Measurements from ENCODE around the gene RNF144B. TPM values are rescaled to one million over a fixed set of nuclear protein-coding genes. Genes with fewer than 3 reads are reported as not detected.

RNF144B gene
- polyA plus RNA-seq, 3 donors, result 25.6 to 31.0 (median 27.9) TPM

DNA sequence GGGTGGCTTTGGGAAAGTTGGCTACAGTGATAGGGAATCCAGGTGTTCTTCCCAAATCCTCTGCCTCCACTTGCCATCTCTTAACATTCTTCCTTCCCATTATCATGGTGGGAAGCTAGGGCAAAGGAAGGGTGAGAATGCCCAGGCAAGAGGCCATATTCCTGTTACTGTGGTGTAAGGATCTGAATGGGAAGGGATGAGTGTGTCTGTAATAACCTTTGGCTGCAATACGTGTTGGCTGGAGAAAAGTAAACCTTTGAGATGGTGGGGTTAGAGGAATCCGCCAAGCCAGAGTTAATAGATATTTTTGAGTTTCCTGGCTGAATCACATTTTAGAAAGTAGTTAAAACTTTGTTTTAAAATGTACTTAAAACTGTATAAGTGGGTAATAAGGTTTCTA is 45.9 kb downstream of the RNF144B start:
- H3K4me3 Mint-ChIP-seq, result no peak overlapping the region
- Histone ChIP-seq H3K9ac (ENCODE audit: insufficient read depth, low read length, poor library complexity, severe bottlenecking) (no peak overlapping the region), H3K27ac (ENCODE audit: low read depth in 1 of 2, low read length in 2 of 2) (peak overlapping the region in 1 of 2 donors; percentile 17), H3K27me3 (ENCODE audit: control insufficient read depth in 2 of 2, insufficient read depth in 2 of 2, low read length in 2 of 2) (no peaks in the 10 kb centered on the region), H3K4me3 (replicated peaks in 1 of 3; ENCODE audit: low read depth in 2 of 3, low read length in 3 of 3) (no peak overlapping the region), H4K20me1 (ENCODE audit: insufficient read depth, low read length) (peaks cover 70% of the 10 kb centered on the region), H3K9me3 (replicated peaks in 1 of 2; ENCODE audit: control insufficient read depth in 1 of 2, insufficient read depth in 1 of 2, low read length in 2 of 2) (no peaks in the 10 kb centered on the region), H3K4me2 (replicated peaks; ENCODE audit: extremely low read depth, low read length, poor library complexity, severe bottlenecking) (no peak overlapping the region), H3K4me1 (ENCODE audit: control insufficient read depth in 1 of 2, insufficient read depth in 2 of 2, low read length in 2 of 2) (peaks cover 28 to 52% of the 10 kb centered on the region in 2 donors), H3K36me3 (replicated peaks in 1 of 2; ENCODE audit: control insufficient read depth in 1 of 2, insufficient read depth in 2 of 2, low read length in 2 of 2) (peaks cover 44 to 74% of the 10 kb centered on the region in 2 donors), H2AFZ (ENCODE audit: insufficient read depth, low read depth, low read length, poor library complexity, severe bottlenecking) (no peak overlapping the region), H3K79me2 (ENCODE audit: insufficient read depth, low read length) (peaks cover 77% of the 10 kb centered on the region)
- TF ChIP-seq CTCF (IDR thresholded peaks at IDR 0.05), result no peak
- no peaks in the 10 kb centered on the region for H3K27me3 Mint-ChIP-seq (ENCODE audit: low read depth in 3 of 3)
- no peak for DNase-seq
- 100% methylated on average over 1 of the region's 2 CpGs for WGBS (ENCODE audit: insufficient coverage)
- H3K27ac Mint-ChIP-seq, result peak overlapping the region in 5 of 7 donors; percentile 4 to 76 (median 9)
- H3K4me1 Mint-ChIP-seq, result peaks cover 60% of the 10 kb centered on the region
- H3K9me3 Mint-ChIP-seq, result no peaks in the 10 kb centered on the region
- peaks cover 65 to 84% of the 10 kb centered on the region in 2 donors for H3K36me3 Mint-ChIP-seq
- intact Hi-C loops (cut with micrococcal nuclease), result loop anchor here in 1 of 2 donors (10.0 kb wide), 2 partner anchors 48 to 72 kb away; partner anchors contain the start of gene RNF144B

- no peak for TF ChIP-seq CTCF (IDR thresholded peaks at IDR 0.05)
- peak overlapping the region; percentile 76 to 95 (median 92) for H3K27ac Mint-ChIP-seq
- peaks cover 87% of the 10 kb centered on the region for H3K79me2 ChIP-seq (ENCODE audit: insufficient read depth, low read length)
- no CpG with 5 or more reads among the region's 3 CpGs for WGBS (ENCODE audit: insufficient coverage)
- peaks cover 56 to 75% of the 10 kb centered on the region in 2 donors for H3K36me3 Mint-ChIP-seq
- DNase-seq, result peak; percentile 70 to 87 (median 84)
- H3K9me3 Mint-ChIP-seq, result no peaks in the 10 kb centered on the region
- peaks cover 62% of the 10 kb centered on the region for H3K4me1 Mint-ChIP-seq
- peaks cover 56% of the 10 kb centered on the region for H4K20me1 ChIP-seq (ENCODE audit: insufficient read depth, low read length)
- peaks cover 38 to 64% of the 10 kb centered on the region in 2 donors for H3K4me1 ChIP-seq (ENCODE audit: control insufficient read depth in 1 of 2, insufficient read depth in 2 of 2, low read length in 2 of 2)
- H3K36me3 ChIP-seq (replicated peaks in 1 of 2; ENCODE audit: control insufficient read depth in 1 of 2, insufficient read depth in 2 of 2, low read length in 2 of 2), result peaks cover 29 to 71% of the 10 kb centered on the region in 2 donors
- no peaks in the 10 kb centered on the region for H3K27me3 Mint-ChIP-seq (ENCODE audit: low read depth in 3 of 3)
- H3K27me3 ChIP-seq (ENCODE audit: control insufficient read depth in 2 of 2, insufficient read depth in 2 of 2, low read length in 2 of 2), result no peaks in the 10 kb centered on the region
- peak overlapping the region in 1 of 2 donors; percentile 63 for H3K4me3 Mint-ChIP-seq
- H3K9ac ChIP-seq (ENCODE audit: insufficient read depth, low read length, poor library complexity, severe bottlenecking), result no peak overlapping the region
- no peaks in the 10 kb centered on the region for H3K9me3 ChIP-seq (replicated peaks in 1 of 2; ENCODE audit: control insufficient read depth in 1 of 2, insufficient read depth in 1 of 2, low read length in 2 of 2)
- H2AFZ ChIP-seq (ENCODE audit: insufficient read depth, low read depth, low read length, poor library complexity, severe bottlenecking), result no peak overlapping the region
- H3K4me2 ChIP-seq (replicated peaks; ENCODE audit: extremely low read depth, low read length, poor library complexity, severe bottlenecking), result peak overlapping the region; percentile 45
- peak overlapping the region in 1 of 2 donors; percentile 87 for H3K27ac ChIP-seq (ENCODE audit: low read depth in 1 of 2, low read length in 2 of 2)
- H3K4me3 ChIP-seq (replicated peaks in 1 of 3; ENCODE audit: low read depth in 2 of 3, low read length in 3 of 3), result peak overlapping the region in 2 of 3 experiments; percentile 16 to 42
- intact Hi-C loops (cut with micrococcal nuclease), result loop anchor here in 1 of 2 donors (10.0 kb wide), 2 partner anchors 52 to 68 kb away; partner anchors contain the start of gene RNF144B
Measured at GRCh38 chr6:18436341-18436740, 49.2 kb downstream of the RNF144B start.
